K562 (cell line): ENCODE data around the gene PRCP. TPM values are rescaled to one million over a fixed set of nuclear protein-coding genes. Genes with fewer than 3 reads are reported as not detected.
A peak's percentile ranks its signal among the peaks of the same experiment; 100 is the strongest.

Experiments
- ETV1 ChIP-seq: fragments of 450-650 bp; conservative IDR thresholded peaks from 2 replicates; pipeline ENCODE4 v1.6.1; 2016; ENCODE audit warnings: missing genetic modification characterization, control low read depth, low read depth, missing compliant biosample characterization
- GATAD2B ChIP-seq: fragments of 450-650 bp; IDR thresholded peaks from 2 replicates; pipeline ENCODE4 v1.6.1; 2017; ENCODE audit warnings: mild to moderate bottlenecking, borderline replicate concordance
- MAFG ChIP-seq: fragments of 450-650 bp; conservative IDR thresholded peaks from 2 replicates; pipeline ENCODE4 v1.6.1; 2016; ENCODE audit warnings: missing genetic modification characterization, missing compliant biosample characterization
- MGA ChIP-seq: fragments of 450-650 bp; IDR thresholded peaks from 2 replicates; pipeline ENCODE4 v1.6.1; 2016; ENCODE audit warnings: mild to moderate bottlenecking, moderate library complexity
- PKNOX1 ChIP-seq: fragments of 450-650 bp; IDR thresholded peaks from 2 replicates; pipeline ENCODE4 v1.6.1; 2016
- PPARD ChIP-seq: fragments of 250-450 bp; sonication (Bioruptor Pico); IDR thresholded peaks from 2 replicates; pipeline ENCODE4 v1.8.0; 2022; ENCODE audit warnings: inconsistent platforms, mild to moderate bottlenecking, moderate library complexity
- SIX5 ChIP-seq, 2 experiments: IDR thresholded peaks; 2 replicates each; pipeline ENCODE4 v1.6.1; 2011; ENCODE audit warnings: low read length in 2 of 2, borderline replicate concordance in 1 of 2, low read depth in 1 of 2, mild to moderate bottlenecking in 1 of 2, moderate library complexity in 1 of 2; ENCODE audit not compliant: insufficient read depth in 1 of 2
- SMAD3 ChIP-seq: fragments of 450-650 bp; formaldehyde crosslinking; conservative IDR thresholded peaks from 2 replicates; pipeline ENCODE4 v1.4.0; 2020; ENCODE audit warnings: mild to moderate bottlenecking
- THRAP3 ChIP-seq: fragments of 450-650 bp; IDR thresholded peaks from 2 replicates; pipeline ENCODE4 v1.6.1; 2016; ENCODE audit warnings: mild to moderate bottlenecking, inconsistent platforms, borderline replicate concordance
- UBTF ChIP-seq, 2 experiments: IDR thresholded peaks; 2 replicates each; pipeline ENCODE4 v1.6.1; 2012; ENCODE audit warnings: improper control_type of control experiment in 2 of 2, low read depth in 2 of 2, low read length in 2 of 2, borderline replicate concordance in 1 of 2
- ZC3H8 ChIP-seq: fragments of 450-650 bp; IDR thresholded peaks from 2 replicates; pipeline ENCODE4 v1.6.1; 2017
- ZNF644 ChIP-seq: fragments of 200-800 bp; sonication (Bioruptor generic); IDR thresholded peaks from 2 replicates; pipeline ENCODE4 v1.6.1; 2016; ENCODE audit warnings: low read depth, missing genetic modification characterization, missing compliant biosample characterization
- polyA plus RNA-seq, 8 experiments: library from polyadenylated mRNA; depleted of rRNA in 4 of 8; stranded (reverse) in 5 of 8; unstranded in 3 of 8; fragments of >200 nt; fragmentation: Nextera tagmentation in 2 of 8; fragmentation: Illumina TruSeq in 1 of 8; extraction: Ambion mirVana in 2 of 8; extraction: Trizol in 1 of 8; gene quantifications; 2 replicates each; pipeline versions ENCODE4 v1.2.1 to v1.2.3, GENCODE V29; 2011 to 2014; ENCODE audit warnings: inconsistent platforms in 1 of 8, missing spikeins in 1 of 8
- total RNA-seq, 7 experiments: library from RNA; depleted of rRNA in 6 of 7; stranded (reverse); fragments of >200 nt in 6 of 7; fragmentation: Illumina TruSeq in 2 of 7; extraction: Trizol in 2 of 7; gene quantifications; 2 replicates each; pipeline versions ENCODE4 v1.2.1 to v1.2.3, GENCODE V29; 2011 to 2021; ENCODE audit warnings: low replicate concordance in 1 of 7

Gene PRCP
- total and polyA plus RNA-seq, 9 of the 15 experiments (the other 6 are each of a cell fraction or from before 2014, with no cell fraction given) = 9.5 to 43.1 (median 23.2) TPM

GRCh38 chr11:82901165-82901921, 1.1 kb upstream of the PRCP start, which contains the start of gene DDIAS (continued):
- TF ChIP-seq MGA (peak; percentile 71), PKNOX1 (peak; percentile 61; the same call in 1 of the 2 replicates), ZNF644 (no peak), PPARD (CRISPR knock-in tag) (no peak), ZC3H8 (no peak), SIX5 (IDR thresholded peaks at IDR 0.05; ENCODE audit: borderline replicate concordance in 1 of 2, insufficient read depth in 1 of 2, low read depth in 1 of 2, low read length in 2 of 2) (peak in 1 of 2 experiments; percentile 45; a peak in 1 of 4 replicates), GATAD2B (no peak), UBTF (IDR thresholded peaks at IDR 0.05; ENCODE audit: borderline replicate concordance in 1 of 2, low read depth in 2 of 2, low read length in 2 of 2) (peak in 1 of 2 experiments; percentile 83; a peak in 1 of 4 replicates), THRAP3 (no peak), SMAD3 (no peak), MAFG (tag) (no peak), ETV1 (tag) (peak; percentile 70)
